ENCODE results near the gene ANAPC15.

DNA sequence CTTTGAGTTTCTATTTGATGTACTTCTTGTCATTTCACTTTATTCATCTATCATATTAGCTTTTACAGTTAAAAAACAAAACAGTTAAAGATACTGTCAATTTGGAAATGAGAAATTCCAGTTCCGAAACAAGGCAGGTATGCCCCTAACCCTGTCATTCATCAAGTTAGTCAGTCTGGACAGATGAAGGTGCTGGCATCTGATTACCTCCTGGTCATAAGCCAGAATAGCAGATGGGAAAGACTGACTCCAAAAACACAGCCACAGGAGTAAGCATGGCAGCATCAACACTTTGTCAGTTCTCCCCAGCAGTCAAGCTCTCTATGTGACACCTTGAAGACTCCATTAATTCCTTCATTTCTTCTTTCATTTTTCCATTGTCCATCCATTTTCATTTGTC, 27.5 kb downstream of the ANAPC15 start:
- TF ChIP-seq, protein P1, sequence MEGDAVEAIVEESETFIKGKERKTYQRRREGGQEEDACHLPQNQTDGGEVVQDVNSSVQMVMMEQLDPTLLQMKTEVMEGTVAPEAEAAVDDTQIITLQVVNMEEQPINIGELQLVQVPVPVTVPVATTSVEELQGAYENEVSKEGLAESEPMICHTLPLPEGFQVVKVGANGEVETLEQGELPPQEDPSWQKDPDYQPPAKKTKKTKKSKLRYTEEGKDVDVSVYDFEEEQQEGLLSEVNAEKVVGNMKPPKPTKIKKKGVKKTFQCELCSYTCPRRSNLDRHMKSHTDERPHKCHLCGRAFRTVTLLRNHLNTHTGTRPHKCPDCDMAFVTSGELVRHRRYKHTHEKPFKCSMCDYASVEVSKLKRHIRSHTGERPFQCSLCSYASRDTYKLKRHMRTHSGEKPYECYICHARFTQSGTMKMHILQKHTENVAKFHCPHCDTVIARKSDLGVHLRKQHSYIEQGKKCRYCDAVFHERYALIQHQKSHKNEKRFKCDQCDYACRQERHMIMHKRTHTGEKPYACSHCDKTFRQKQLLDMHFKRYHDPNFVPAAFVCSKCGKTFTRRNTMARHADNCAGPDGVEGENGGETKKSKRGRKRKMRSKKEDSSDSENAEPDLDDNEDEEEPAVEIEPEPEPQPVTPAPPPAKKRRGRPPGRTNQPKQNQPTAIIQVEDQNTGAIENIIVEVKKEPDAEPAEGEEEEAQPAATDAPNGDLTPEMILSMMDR (conservative IDR thresholded peaks at IDR 0.05), result no peak
- no peak for TF ChIP-seq ZFX (IDR thresholded peaks at IDR 0.05)

Data from C4-2B (cell line).